HG03064 (cell line): ENCODE results near the gene TXNRD1.

Experiments used
- ATAC-seq: cut with Tn5 transposase; IDR thresholded peaks from one replicate; pipeline ENCODE4 v1.9.1; 2021; ENCODE audit warnings: low read depth; ENCODE audit not compliant: unreplicated experiment

The TXNRD1 gene

DNA sequence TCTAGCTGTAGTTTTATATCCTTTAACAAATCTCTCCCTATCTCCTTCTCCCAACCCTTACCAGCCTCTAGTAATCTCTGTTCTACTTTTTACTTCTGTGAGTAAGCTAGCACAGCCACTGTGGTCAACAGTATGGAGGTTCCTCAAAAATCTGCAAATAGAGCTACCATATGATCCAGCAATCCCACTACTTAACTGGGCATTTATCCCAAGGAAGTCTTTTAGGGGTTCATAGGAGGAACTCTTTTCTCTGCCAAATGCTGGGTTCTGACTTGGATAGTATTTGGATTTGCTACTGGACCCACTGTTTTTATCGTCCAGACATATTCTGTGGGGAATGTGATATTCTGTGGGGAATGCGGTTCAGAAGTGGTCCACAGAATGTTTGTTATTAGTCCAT is 129.1 kb downstream of the TXNRD1 start:
- ATAC-seq: no peak

DNA sequence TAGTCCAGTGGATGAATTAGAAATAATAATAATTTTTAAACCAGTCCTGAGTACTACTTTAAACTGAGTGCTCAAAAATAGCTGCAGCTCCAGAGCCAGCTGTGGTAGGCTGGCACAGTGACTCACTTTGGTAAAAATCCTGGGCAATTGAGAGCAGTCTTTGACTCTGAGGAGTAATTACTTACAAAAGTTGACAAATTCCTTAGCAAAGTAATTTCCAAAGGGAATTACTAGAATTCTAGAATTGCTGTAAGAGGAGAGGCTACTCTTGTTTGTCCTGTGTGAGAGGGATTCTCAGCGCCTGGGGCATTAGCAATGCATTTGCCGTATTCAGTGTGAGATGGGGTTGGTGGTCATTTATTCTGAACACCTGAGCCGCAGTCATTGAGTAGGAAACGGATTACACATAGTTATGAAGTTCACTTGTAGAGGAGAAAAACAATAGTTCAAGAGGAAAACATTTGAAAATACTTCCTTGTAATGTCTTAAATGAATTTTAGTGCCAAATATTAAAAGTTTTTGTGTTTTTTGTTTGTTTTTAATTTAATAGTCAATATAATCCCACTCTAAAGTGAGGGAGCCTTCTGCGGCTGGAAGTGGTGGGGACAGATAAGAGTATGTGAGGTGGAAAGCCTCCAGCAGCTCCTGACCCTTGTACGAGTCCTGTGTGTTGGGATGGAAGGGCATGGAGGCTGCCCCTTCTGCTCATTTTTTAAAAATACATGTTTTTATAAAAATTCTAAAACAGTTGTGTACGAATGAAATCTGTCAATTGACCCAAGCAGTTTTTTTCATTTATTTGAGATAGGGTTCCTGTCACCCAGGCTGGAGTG is 129.9 kb downstream of the TXNRD1 start:
- ATAC-seq: no peak

DNA sequence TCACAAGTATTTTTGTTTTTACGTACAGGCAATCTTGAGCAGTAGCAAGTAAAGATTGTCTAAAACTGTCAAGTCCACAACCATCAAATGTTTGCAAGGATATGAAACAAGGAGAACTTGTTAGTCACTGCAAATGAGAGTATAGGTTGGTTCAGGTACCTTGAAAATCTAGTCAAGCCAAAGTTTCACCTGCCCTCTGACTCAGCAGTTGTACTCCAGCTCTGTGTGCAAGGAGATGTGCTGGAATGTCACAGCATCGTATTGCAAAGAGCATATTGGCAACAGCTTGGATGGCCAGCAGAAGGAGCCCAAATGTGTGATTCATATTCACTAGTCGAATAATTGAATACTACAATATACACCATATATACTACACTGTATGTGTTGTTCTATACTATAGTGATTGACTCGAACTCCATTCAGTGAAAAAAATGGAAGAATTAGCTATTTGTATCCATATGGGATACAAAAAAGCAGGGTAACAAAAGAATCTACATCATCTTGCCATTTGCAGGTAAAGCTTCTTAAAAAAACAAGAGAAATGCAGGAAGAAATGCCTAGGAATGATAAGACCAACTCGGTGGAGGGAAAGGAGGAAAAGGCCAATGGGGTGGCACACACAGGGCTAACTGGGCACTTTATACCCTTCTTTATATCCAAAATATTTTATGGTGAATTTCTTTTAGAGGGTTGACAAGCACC is 131.9 kb downstream of the TXNRD1 start:
- ATAC-seq: no peak

DNA sequence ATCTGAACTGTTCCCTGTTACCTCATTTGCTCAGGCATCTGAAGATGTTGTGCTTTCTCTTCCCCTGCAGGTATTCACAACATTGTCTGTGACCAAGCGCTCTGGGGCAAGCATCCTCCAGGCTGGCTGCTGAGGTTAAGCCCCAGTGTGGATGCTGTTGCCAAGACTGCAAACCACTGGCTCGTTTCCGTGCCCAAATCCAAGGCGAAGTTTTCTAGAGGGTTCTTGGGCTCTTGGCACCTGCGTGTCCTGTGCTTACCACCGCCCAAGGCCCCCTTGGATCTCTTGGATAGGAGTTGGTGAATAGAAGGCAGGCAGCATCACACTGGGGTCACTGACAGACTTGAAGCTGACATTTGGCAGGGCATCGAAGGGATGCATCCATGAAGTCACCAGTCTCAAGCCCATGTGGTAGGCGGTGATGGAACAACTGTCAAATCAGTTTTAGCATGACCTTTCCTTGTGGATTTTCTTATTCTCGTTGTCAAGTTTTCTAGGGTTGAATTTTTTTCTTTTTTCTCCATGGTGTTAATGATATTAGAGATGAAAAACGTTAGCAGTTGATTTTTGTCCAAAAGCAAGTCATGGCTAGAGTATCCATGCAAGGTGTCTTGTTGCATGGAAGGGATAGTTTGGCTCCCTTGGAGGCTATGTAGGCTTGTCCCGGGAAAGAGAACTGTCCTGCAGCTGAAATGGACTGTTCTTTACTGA is 132.9 kb downstream of the TXNRD1 start:
- ATAC-seq: no peak

DNA sequence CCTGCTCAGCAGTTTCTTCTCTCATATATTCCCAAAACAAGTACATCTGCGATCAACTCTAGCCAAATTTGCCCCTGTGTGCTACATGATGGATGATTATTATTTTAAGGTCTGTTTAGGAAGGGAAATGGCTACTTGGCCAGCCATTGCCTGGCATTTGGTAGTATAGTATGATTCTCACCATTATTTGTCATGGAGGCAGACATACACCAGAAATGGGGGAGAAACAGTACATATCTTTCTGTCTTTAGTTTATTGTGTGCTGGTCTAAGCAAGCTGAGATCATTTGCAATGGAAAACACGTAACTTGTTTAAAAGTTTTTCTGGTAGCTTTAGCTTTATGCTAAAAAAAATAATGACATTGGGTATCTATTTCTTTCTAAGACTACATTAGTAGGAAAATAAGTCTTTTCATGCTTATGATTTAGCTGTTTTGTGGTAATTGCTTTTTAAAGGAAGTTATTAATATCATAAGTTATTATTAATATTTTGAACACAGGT is 133.5 kb downstream of the TXNRD1 start:
- ATAC-seq: no peak

DNA sequence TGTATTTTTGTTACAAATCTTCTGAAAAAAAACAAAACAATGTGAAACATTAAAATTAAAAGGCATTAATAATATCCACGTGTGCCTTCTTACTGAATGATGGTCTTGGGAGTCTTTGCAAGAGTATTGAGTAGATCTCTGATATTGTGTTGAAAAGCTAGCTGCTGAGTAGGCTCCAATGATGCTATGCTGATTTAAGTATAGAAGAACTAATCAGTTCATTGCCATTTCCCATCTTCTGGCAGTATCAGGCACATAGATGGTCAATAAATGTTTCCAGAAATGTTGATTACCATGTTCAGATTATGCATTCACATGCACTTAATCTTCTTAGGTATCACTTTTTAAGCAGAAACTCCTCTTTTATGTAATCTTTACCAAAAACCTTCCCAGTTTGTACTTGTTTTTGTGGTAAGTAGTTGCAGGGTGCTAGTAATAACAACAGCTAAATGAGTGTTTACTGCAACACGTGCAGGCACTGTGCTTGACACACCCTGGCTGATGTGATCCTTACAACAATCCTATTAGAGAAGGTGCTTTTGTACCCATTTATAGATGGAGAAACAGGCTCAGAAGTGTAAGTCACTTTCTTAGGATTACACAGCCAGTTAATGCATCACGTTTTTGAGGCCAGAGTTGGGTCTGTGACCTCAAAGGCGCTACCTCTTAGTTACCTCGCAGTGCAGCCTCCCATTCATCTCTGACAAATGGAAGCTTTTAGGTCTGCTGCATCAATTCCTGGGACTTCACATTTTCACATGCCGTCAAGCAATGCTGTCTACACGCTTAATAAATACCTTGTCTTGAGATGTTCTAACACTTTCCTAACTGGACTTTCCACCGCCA is 134.9 kb downstream of the TXNRD1 start:
- ATAC-seq: no peak

DNA sequence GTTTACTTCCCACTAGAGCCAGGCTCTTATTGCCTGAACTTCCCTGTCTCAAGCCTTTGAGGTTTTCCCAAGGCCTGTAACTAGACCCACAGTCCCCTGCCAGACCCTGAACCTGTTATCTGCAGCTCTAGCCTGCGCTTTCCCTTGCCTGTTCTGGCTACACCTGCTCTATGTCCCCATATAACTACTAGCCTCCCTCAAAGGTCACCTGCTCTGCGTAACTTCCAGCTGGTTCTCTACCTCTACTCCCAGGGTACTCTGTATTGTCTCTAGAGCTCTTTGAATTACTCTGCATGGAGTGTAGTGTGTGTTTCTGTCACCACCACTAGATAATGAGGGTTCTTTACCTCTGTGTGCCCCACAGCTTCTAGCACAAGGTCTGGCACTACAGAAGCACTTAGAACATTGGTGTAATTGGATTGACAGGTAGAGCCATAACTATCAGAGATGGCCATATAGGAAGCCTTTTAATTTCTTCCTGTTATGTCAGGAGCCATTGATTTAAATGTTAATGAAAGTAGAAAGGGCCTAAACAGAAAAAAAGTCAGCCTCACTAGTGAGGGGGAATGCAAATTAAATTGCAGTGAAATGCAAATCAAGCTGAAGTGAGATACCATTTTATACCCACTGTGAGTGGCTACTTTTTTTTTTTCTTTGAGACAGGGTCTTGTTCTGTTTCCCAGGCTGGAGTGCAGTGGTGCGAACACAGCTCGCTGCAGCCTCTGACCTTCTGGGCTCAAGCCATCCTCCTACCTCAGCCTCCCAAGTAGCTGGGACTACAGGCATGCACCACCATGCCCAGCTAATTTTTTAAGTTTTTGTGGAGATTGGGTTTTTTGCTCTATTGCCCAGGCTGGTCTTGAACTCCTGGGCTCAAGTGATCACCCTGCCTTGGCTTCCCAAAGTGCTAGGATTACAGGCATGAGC is 135.7 kb downstream of the TXNRD1 start:
- ATAC-seq: no peak

DNA sequence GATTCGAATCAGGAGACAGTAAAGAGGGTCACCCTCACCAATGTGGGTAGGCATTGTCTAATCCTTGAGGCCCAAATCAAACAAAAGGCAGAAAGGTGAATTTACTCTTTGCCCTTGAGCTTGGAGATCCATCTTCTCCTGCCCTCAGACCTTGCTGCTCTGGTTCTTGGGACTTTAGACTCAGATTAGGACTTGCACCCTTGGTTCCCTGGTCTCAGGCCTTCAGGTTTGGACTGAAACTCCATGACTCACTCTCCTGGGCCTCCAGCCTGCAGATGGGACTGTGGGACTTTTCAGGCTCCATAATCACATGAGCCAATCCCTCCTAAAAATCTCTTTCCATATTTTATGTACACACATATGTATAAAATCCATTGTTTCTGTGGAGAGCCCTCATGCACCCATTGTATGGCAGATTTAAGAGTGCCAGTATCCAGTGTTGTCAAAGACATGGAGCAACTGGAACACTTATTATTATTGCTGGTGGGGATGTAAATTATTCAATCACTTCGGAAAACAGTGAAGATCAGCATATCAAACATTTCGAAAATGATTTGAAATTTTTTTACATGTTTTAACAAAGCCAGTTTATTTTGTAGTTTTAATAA is 136.6 kb downstream of the TXNRD1 start:
- ATAC-seq: no peak

DNA sequence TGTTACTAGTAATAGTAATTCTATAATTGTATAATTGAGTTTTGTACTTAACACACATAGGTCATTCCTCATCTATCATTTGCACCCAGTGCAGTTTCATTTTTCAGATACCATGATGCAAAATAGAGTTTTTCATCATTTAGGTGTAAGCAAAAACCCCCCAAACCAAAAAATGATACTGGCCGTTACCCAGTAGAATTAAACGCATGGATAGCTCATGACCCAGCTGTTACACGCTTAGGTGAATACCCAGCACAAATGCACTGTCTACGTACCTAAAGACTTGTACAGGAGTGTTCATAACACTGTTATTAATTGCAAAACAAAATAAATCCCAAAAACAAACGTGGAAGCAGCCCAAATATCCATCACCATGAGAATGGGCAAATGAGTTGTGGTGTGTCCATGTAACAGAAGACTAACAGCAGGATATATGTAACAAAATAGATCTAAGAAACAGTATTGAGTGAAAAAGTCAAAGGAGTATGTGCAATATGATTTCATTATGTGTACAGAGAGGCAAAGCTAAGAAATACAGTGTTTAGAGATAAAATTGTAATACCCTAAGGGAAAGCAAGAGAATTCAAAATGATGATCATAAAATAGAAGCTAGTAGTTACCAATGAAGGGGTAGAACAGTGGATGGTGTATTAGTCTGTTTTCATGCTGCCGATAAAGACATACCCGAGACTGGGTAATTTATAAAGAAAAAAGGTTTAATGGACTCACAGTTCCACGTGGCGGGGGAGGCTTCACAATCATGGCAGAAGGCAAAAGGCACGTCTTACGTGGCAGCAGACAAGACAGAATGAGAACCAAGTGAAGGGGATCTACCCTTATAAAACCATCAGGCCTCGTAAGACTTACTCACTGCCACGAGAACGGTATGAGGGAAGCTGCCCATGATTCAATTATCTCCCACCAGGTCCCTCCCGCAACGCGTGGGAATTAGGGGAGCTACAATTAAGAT is 137.7 kb downstream of the TXNRD1 start:
- no peak for ATAC-seq

DNA sequence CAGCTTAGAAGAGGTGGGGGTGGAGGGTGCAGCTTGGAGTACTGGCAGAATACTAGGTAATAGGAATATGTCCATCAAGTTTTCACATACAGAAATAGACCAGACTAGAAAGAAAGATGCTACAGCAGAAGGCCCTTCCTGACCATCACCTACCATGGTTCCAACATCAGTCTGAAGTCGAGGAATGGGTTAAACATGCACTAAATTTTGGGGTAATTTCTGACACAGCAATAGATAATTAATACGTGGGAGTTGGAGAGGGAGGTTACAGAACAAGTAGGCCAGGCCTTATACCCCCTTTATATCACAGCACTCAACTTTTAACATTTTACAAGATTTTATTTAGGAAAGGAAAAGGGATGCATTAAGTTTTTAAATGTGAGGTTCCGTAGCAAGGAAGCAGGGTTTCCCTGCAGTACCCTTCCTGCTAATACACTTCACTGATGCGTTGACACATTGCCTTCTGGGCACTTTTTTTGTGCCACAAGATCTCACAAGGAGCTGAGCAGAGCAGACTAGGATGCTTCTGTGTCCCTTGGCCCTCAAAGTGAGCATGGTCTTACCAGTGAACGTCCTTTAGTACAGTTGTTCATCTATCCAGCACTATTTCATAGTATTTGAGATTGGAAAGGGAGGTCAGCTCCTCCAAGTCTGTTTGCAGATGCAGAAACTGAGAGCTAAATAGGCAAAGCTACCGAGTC is 138.7 kb downstream of the TXNRD1 start:
- ATAC-seq: no peak

DNA sequence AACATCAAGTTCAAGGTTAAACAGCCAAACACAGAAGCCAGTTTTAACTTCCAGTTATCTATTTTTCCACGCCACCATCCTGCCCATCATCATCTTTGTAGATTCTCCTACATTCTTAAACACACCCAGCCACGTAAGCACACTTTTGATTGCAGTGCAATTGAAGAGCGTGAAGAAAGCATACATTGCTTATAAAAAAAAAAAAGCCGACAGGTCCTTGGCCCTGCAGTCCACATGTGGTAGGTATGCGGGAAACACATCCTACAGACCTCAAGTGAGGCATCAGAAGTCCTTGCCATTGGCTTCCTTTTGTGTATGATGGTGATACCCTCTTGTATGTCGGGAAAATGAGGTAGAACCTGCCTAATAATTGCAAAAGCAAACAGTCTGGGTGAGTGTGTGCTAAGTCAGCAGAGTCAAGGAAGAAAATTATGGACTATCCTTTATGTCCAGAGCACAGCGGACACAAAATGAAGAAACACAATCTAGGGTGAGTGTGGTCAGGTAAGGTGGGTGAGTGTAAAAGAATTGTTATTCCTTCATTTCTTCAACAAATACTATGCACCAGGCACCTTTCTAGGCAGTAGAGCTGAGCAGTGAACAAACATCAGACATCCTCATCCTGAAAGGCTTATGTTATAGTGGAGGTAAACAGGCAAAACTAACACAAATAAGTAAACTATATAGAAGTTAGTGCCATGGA is 139.4 kb downstream of the TXNRD1 start:
- no peak for ATAC-seq

DNA sequence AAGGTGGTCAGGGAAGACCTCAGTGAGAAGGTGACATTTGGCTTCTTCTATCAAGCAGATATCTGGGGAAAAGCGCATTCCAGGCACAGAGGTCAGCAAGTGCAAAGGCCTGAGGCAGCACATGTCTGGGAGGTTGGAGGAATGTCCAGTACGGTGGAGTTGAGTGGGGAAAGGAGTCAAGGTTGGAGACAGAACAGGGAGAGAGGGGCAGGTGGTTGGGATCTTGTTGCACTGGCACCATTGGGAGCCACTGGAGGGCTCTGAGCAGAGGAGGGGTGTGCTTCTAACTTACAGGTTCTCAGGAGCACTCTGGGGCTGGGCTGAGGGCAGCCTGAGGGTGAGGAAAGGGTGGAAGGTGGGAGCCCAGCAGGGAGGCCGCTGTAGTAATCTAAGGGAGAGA is 140.1 kb downstream of the TXNRD1 start:
- no peak for ATAC-seq

DNA sequence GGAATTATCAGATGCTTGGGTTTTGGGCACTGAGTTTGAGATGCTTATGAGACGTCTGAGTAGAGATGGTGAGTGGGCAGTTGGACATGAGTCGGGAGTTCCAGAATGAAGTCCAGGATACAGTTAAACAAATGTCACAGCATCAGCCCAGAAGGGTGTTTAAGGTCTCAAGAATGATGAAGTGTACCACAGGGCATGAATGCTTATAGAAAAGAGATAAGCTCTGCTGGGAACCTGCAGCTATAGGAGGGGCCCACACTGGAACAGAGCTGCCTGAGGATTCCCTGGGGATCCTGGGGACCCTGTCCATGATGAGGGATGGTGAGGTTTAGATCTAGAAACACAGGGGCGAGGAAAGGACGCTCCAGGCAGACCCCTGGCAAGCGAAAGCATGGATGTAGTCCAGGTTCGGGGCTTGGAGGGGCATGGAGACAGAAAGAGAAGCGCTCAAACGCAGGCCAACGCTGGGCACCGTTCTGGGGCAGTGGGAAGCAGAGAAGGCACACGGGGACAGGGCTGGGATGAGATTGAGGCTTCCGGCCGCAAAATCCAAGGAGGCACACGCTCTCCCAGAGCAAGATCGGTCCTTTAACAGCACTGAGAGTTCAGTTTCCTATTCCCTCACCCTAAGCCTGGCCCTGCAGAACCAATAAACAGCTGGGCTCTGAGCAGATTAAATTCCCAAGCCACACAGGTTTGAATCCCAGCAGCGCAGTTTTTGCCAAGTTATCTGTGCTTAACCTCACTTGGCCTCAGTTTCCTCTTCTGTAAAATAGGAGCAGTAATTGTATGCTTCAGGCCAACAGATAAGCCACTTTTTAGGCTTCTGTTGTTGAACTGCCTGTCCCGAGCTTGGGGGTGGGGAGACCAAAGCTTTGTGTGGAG is 140.9 kb downstream of the TXNRD1 start:
- no peak for ATAC-seq

DNA sequence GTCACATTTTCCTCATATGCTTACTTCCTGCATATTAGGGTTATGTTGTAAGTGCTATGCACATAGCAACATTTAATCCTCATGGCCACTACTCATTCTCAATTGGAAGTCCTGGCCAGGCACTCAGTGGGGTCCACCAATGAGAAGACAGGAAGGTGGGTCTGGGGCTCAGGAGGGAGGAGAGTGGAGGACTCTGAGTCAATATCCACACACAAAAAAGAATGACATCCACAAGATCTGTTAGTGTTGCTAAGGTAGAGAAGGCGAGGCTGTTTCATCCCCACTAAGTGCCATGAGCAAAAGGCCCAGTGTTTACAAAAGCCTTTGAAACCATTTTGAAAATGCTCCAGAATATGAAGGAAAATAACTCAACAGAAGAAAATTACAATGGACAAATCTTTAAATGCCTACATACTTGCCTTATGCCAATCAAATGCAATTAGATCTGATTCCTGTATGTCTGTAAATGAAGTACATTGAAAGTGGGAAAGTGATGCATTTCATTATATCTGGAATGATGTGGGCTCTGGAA is 141.9 kb downstream of the TXNRD1 start:
- ATAC-seq: no peak

DNA sequence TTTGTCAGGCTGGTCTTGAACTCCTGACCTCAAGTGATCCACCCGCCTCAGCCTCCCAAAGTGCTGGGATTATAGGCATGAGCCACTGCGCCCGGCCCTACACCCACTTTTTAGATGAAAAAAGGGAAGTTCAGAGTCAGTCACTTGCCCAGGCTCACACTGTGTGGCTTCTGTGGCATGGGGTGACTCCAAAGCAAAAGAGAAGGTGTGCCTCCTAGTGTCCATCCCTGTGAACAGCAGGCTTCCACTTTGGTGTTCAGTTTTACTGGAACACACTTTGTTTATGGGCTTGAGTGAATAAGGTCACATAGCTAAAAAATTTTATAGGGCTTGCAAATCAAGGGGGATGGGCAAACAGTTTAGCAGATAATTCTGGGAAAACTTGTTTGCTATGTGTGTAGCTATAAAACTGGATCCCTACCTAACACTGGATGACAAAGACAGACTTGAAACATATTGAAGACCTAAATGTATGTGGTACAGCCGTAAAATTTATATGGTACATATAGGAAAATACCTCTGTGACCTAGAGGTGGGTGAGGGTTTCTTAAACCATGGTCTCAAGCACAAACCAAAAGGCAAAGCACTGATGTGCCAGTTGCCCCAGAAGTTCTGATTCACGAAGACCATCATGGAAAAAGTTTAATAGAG is 142.9 kb downstream of the TXNRD1 start:
- peak; percentile 65 for ATAC-seq
